Measurements from ENCODE around the gene CAPRIN2. TPM values are rescaled to one million over a fixed set of nuclear protein-coding genes. Genes with fewer than 3 reads are reported as not detected.

Gene CAPRIN2
- total and polyA plus RNA-seq, 2 of the 8 experiments (the other 6 are each of a cell fraction or from before 2014, with no cell fraction given): 24.8 to 52.0 TPM

DNA sequence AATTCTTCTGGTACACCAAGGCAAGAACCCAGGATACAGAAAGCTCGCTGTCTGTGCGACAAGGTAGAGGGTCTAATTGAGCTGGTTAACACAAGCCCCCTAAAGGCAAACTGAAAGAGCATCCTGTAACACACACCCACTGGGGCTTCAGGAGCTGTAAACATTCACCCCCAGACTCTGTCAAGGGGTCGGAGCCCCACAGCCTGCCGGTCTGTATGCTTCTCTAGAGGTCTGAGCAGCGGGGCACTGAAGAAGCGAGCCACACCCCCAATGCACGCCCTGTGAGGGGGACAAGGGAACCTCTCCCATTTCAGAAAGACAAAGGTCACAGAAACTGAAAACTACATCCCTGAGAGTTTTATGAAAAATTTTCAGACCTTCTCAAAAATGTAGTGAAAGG is 57.8 kb downstream of the CAPRIN2 start:
- Histone ChIP-seq H3K4me1 (replicated peaks in 1 of 4; ENCODE audit: control insufficient read depth in 3 of 4, insufficient read depth in 4 of 4, low read length in 3 of 4) (peaks cover 0 to 4% (median 2%) of the 10 kb centered on the region in 4 experiments; a peak in 3 of 7 replicates), H3K79me2 (ENCODE audit: control insufficient read depth in 1 of 2, insufficient read depth in 2 of 2, low read length in 2 of 2) (peaks cover 0 to 28% of the 10 kb centered on the region in 2 experiments; a peak in 2 of 4 replicates), H2BK5ac (ENCODE audit: low read depth, low read length) (no peak overlapping the region), H3K9ac (replicated peaks in 1 of 4; ENCODE audit: extremely low read depth in 1 of 4, low read depth in 3 of 4, low read length in 3 of 4) (no peak overlapping the region), H2BK15ac (ENCODE audit: low read length) (no peak overlapping the region), H3K79me1 (ENCODE audit: low read depth, low read length) (peaks cover 6% of the 10 kb centered on the region; the same call in 1 of the 2 replicates), H2BK120ac (replicated peaks; ENCODE audit: low read depth, low read length) (no peak overlapping the region), H3K27me3 (replicated peaks in 1 of 4; ENCODE audit: control insufficient read depth in 3 of 4, extremely low read depth in 1 of 4, insufficient read depth in 3 of 4, low read length in 3 of 4) (no peaks in the 10 kb centered on the region), H3K4ac (replicated peaks; ENCODE audit: insufficient read length, low read depth, low read length) (no peak overlapping the region), H4K20me1 (replicated peaks in 1 of 2; ENCODE audit: control insufficient read depth in 1 of 2, insufficient read depth in 2 of 2, low read length in 2 of 2) (peaks cover 0 to 8% of the 10 kb centered on the region in 2 experiments), H4K8ac (ENCODE audit: extremely low read depth, insufficient read depth, low read length) (no peak overlapping the region), H3K36me3 (ENCODE audit: control insufficient read depth in 2 of 4, insufficient read depth in 4 of 4, low read length in 3 of 4) (no peaks in the 10 kb centered on the region), H3K23me2 (ENCODE audit: low read depth, low read length) (peaks cover 15% of the 10 kb centered on the region), H3K4me3 (ENCODE audit: extremely low read depth in 1 of 4, insufficient read depth in 2 of 4, low read depth in 3 of 4, low read length in 4 of 4) (peak overlapping the region in 1 of 4 experiments; percentile 92; a peak in 2 of 8 replicates), H2BK12ac (ENCODE audit: low read depth, low read length) (no peak overlapping the region), H3K18ac (ENCODE audit: extremely low read depth, low read length) (no peak overlapping the region), H4K5ac (ENCODE audit: insufficient read length, low read depth, low read length) (no peak overlapping the region), H4K91ac (replicated peaks; ENCODE audit: insufficient read length, low read length) (no peak overlapping the region), H3K4me2 (ENCODE audit: insufficient read depth in 1 of 2, low read depth in 2 of 2, low read length in 2 of 2) (peak overlapping the region; percentile 72 to 78; a peak in 3 of 4 replicates), H3K14ac (ENCODE audit: insufficient read length) (no peak overlapping the region), H2AK5ac (ENCODE audit: low read depth, low read length) (no peak overlapping the region), H2BK20ac (ENCODE audit: low read length) (no peak overlapping the region), H3K27ac (ENCODE audit: low read depth, low read length) (no peak overlapping the region), H2AFZ (ENCODE audit: low read length) (peak overlapping the region; percentile 92; the same call in 1 of the 2 replicates), H3K56ac (replicated peaks; ENCODE audit: insufficient read length, low read depth, low read length) (no peak overlapping the region), H3K9me3 (ENCODE audit: insufficient read depth in 2 of 2, low read depth in 1 of 2, low read length in 1 of 2) (no peaks in the 10 kb centered on the region), H3K23ac (ENCODE audit: insufficient read length) (no peak overlapping the region)
- CTCF ChIA-PET (ENCODE audit: partially characterized antibody): interaction anchor here (0.6 to 1.9 kb wide), 3 partner anchors 15 to 150 kb away, joined by 3 to 7 read pairs (median 4); no protein-coding TSS in a partner anchor
- POLR2A ChIA-PET (ENCODE audit: partially characterized antibody): interaction anchor here (1.3 to 4.7 kb wide), 4 partner anchors 10 to 99 kb away, joined by 4 to 17 read pairs (median 14); partner anchors contain the start of gene CAPRIN2
- FAIRE-seq (no peak), DNase-seq (ENCODE audit: low read depth in 1 of 2, low spot score in 2 of 2) (no peak)
- WGBS, 2 experiments (ENCODE audit: extremely low coverage in 1 of 2, insufficient coverage in 1 of 2, insufficient read length in 1 of 2, insufficient replicate concordance in 2 of 2, low coverage in 1 of 2, low lambda C conversion rate in 2 of 2, missing lambda C conversion rate in 1 of 2): 62% methylated on average over 6 of the region's 7 CpGs; no CpG with 5 or more reads in 1 of the 2 experiments
- TF ChIP-seq CREB1 (IDR thresholded peaks at IDR 0.05) (no peak), CBX8 (IDR thresholded peaks at IDR 0.05; ENCODE audit: borderline replicate concordance, low read depth, low read length) (no peak), RAD21 (IDR thresholded peaks at IDR 0.05 in 1 of 2, conservative IDR thresholded peaks at IDR 0.05 in 1 of 2; ENCODE audit: low read depth in 2 of 2, low read length in 2 of 2) (no peak), NRF1 (IDR thresholded peaks at IDR 0.05; ENCODE audit: low read depth, low read length) (no peak), POLR2A (IDR thresholded peaks at IDR 0.05; ENCODE audit: control extremely low read depth in 1 of 2, low read depth in 2 of 2, low read length in 2 of 2) (no peak), GTF2F1 (IDR thresholded peaks at IDR 0.05; ENCODE audit: borderline replicate concordance, low read depth, low read length) (no peak), SIN3A (conservative IDR thresholded peaks at IDR 0.05 in 1 of 2, IDR thresholded peaks at IDR 0.05 in 1 of 2; ENCODE audit: low read depth in 1 of 2, low read length in 2 of 2) (no peak), RXRA (IDR thresholded peaks at IDR 0.05; ENCODE audit: insufficient read depth, low read depth, low read length) (no peak), SIRT6 (IDR thresholded peaks at IDR 0.05; ENCODE audit: low read length) (no peak)

Measured in H1 (cell line).